ENCODE results near the gene ITGAD. TPM values are rescaled to one million over a fixed set of nuclear protein-coding genes. Genes with fewer than 3 reads are reported as not detected.

Gene ITGAD
- total and polyA plus RNA-seq, 2 experiments from 2014 or later = not detected

GRCh38 chr16:31347445-31347844, 45.7 kb upstream of the ITGAD start:
- Histone ChIP-seq H3K4me2 (no peak overlapping the region), H3F3A (replicated peaks; ENCODE audit: low read depth) (no peaks in the 10 kb centered on the region), H3K9me2 (ENCODE audit: insufficient read depth) (no peaks in the 10 kb centered on the region), H2AFZ (no peak overlapping the region), H4K20me1 (replicated peaks; ENCODE audit: insufficient read depth) (no peaks in the 10 kb centered on the region), H3K27me3 (ENCODE audit: insufficient read depth) (no peaks in the 10 kb centered on the region), H3K79me2 (replicated peaks; ENCODE audit: insufficient read depth) (no peaks in the 10 kb centered on the region), H3K36me3 (ENCODE audit: insufficient read depth) (no peaks in the 10 kb centered on the region), H3K4me3 (no peak overlapping the region), H3K27ac (ENCODE audit: low read depth) (no peak overlapping the region), H3K4me1 (ENCODE audit: insufficient read depth) (no peaks in the 10 kb centered on the region)
- Mint-ChIP-seq H3K36me3 (ENCODE audit: low read depth) (no peaks in the 10 kb centered on the region), H3K4me1 (no peaks in the 10 kb centered on the region; the same call in 2 of the 3 replicates), H3K4me3 (no peak overlapping the region), H3K9me3 (peaks cover 4% of the 10 kb centered on the region; the same call in 1 of the 3 replicates), H3K27me3 (ENCODE audit: insufficient read depth, low read depth, poor library complexity) (peaks cover 6% of the 10 kb centered on the region), H3K27ac (no peak overlapping the region)
- TF ChIP-seq REST (IDR thresholded peaks at IDR 0.05; ENCODE audit: unreplicated experiment) (no peak), EZH2phosphoT487 (IDR thresholded peaks at IDR 0.05; ENCODE audit: unreplicated experiment) (no peak), ETS1 (IDR thresholded peaks at IDR 0.05) (no peak), NANOG (IDR thresholded peaks at IDR 0.05; ENCODE audit: borderline replicate concordance) (no peak)
- no peak for ATAC-seq
- no peak for DNase-seq (ENCODE audit: low spot score)

GRCh38 chr16:31348579-31348978, 44.6 kb upstream of the ITGAD start:
- ATAC-seq = no peak
- H3K4me3 Mint-ChIP-seq = no peak overlapping the region
- no peaks in the 10 kb centered on the region for H3K4me1 ChIP-seq (ENCODE audit: insufficient read depth)
- TF ChIP-seq ZNF331 (CRISPR knock-in tag; IDR thresholded peaks at IDR 0.05; ENCODE audit: low read depth) (no peak), ZNF462 (CRISPR knock-in tag; IDR thresholded peaks at IDR 0.05) (no peak), JUNB (IDR thresholded peaks at IDR 0.05; ENCODE audit: unreplicated experiment) (no peak), CREB1 (CRISPR knock-in tag; IDR thresholded peaks at IDR 0.05; ENCODE audit: low read depth) (no peak)

More at GRCh38 chr16:31348579-31348978, 44.6 kb upstream of the ITGAD start:
- H3F3A ChIP-seq (replicated peaks; ENCODE audit: low read depth) = no peaks in the 10 kb centered on the region
- no peaks in the 10 kb centered on the region for H3K9me2 ChIP-seq (ENCODE audit: insufficient read depth)
- Mint-ChIP-seq H3K27ac (no peak overlapping the region), H3K27me3 (ENCODE audit: insufficient read depth, low read depth, poor library complexity) (peaks cover 9% of the 10 kb centered on the region), H3K36me3 (ENCODE audit: low read depth) (no peaks in the 10 kb centered on the region; the same call in 2 of the 3 replicates), H3K9me3 (peaks cover 2% of the 10 kb centered on the region; the same call in 1 of the 3 replicates), H3K4me1 (no peaks in the 10 kb centered on the region; the same call in 2 of the 3 replicates)
- no peak overlapping the region for H3K27ac ChIP-seq (ENCODE audit: low read depth)
- no peaks in the 10 kb centered on the region for H3K79me2 ChIP-seq (replicated peaks; ENCODE audit: insufficient read depth)
- no peak for DNase-seq (ENCODE audit: low spot score)
- no peak overlapping the region for H3K4me3 ChIP-seq
- no peak overlapping the region for H3K4me2 ChIP-seq
- no peaks in the 10 kb centered on the region for H3K36me3 ChIP-seq (ENCODE audit: insufficient read depth)
- H3K27me3 ChIP-seq (ENCODE audit: insufficient read depth) = no peaks in the 10 kb centered on the region
- no peaks in the 10 kb centered on the region for H4K20me1 ChIP-seq (replicated peaks; ENCODE audit: insufficient read depth)
- no peak overlapping the region for H2AFZ ChIP-seq

Measured in GM23338 (cell line).